Activated effector memory CD4-positive, alpha-beta T cell treated with Interleukin-2 at 50 U/mL for 16 hours (primary cell): ENCODE data around the gene CFAP74.

Source experiments
- DNase-seq: peaks from one replicate; pipeline ENCODE4 v3.0.0-alpha.2; 2020

Gene CFAP74

GRCh38 chr1:1926886-1927660 is 76.5 kb downstream of the CFAP74 start:
- DNase-seq = no peak

GRCh38 chr1:1926346-1926811 is 77.2 kb downstream of the CFAP74 start:
- DNase-seq = no peak

- DNase-seq = no peak
These were observed 77.9 kb downstream of the CFAP74 start for GRCh38 chr1:1925437-1926345.

GRCh38 chr1:1924849-1925248 is 78.7 kb downstream of the CFAP74 start:
- DNase-seq = no peak

- DNase-seq = no peak
These were observed 79.2 kb downstream of the CFAP74 start for GRCh38 chr1:1924386-1924785.

- DNase-seq = no peak
These were observed 80.4 kb downstream of the CFAP74 start for GRCh38 chr1:1922956-1923833.

GRCh38 chr1:1922702-1922955 is 81.0 kb downstream of the CFAP74 start:
- no peak for DNase-seq

GRCh38 chr1:1921901-1922701 is 81.5 kb downstream of the CFAP74 start:
- DNase-seq = no peak

GRCh38 chr1:1921459-1921862 is 82.1 kb downstream of the CFAP74 start:
- DNase-seq = no peak

- no peak for DNase-seq
These were observed 82.8 kb downstream of the CFAP74 start for GRCh38 chr1:1920608-1921458.

GRCh38 chr1:1920057-1920607 is 83.5 kb downstream of the CFAP74 start:
- no peak for DNase-seq

GRCh38 chr1:1919304-1920056 is 84.1 kb downstream of the CFAP74 start:
- DNase-seq = peak; percentile 99

- no peak for DNase-seq
These were observed 84.7 kb downstream of the CFAP74 start, which contains the start of gene TMEM52 for GRCh38 chr1:1918901-1919303. Gene TMEM52, minus strand, starts transcription at chr1:1919279. Its CDS starts 14 bp downstream, at chr1:1919265.

GRCh38 chr1:1917995-1918900 is 85.3 kb downstream of the CFAP74 start:
- no peak for DNase-seq

- no peak for DNase-seq
These were observed 86.1 kb downstream of the CFAP74 start for GRCh38 chr1:1917304-1917976.

- no peak for DNase-seq
These were observed 86.7 kb downstream of the CFAP74 start for GRCh38 chr1:1916851-1917251.

GRCh38 chr1:1915911-1916840 is 87.4 kb downstream of the CFAP74 start:
- no peak for DNase-seq
